HCT116 (cell line): ENCODE results near the gene TBCD. TPM values are rescaled to one million over a fixed set of nuclear protein-coding genes. Genes with fewer than 3 reads are reported as not detected.

Source experiments
- ATAC-seq: fragments of 200-7000 bp; cut with Tn5 transposase; 2 replicates; pipeline ENCODE4 v1.9.1; 2020; ENCODE audit warnings: mild to moderate bottlenecking, moderate library complexity
- BruUV-seq: library from RNA; stranded (reverse); fragments of 400-500 nt; replicated peaks from 2 replicates; lab custom pipeline; 2021; lab: Mats Ljungman, UMichigan
- CTCF ChIA-PET: fragments of 300-600 bp; sonication (Branson Sonifier 250); formaldehyde crosslinking; loops from one replicate; lab custom pipeline; 2021; ENCODE audit warnings: antibody characterized with exemption; lab: Charles Lee
- POLR2A ChIA-PET: fragments of 300-600, 350-600 bp; sonication (Branson Sonifier 250); formaldehyde crosslinking; loops from one replicate; lab custom pipeline; 2021; ENCODE audit warnings: antibody characterized with exemption; lab: Charles Lee
- RAD21 ChIA-PET, 2 experiments: fragments of 300-600 bp; sonication (Branson Sonifier 250); formaldehyde crosslinking; loops; one replicate each; lab custom pipeline; 2023; ENCODE audit warnings: low total read pairs in 2 of 2; ENCODE audit not compliant: uncharacterized antibody in 2 of 2, unreplicated experiment in 2 of 2, low non-redundant PET in 1 of 2; lab: Charles Lee
- DNase-seq: peaks from one replicate; pipeline ENCODE4 v3.0.0-alpha.2; 2010; ENCODE audit warnings: low read depth, low spot score
- H2AFZ ChIP-seq: fragments of 200-600 bp; shearing (Covaris generic), sonication (generic); 2 replicates; pipeline ENCODE4 v1.6.1; 2017; ENCODE audit warnings: low read depth, mixed run types, mixed read lengths, antibody characterized with exemption, low read length; ENCODE audit not compliant: poor library complexity, severe bottlenecking
- H3K27ac ChIP-seq: 2 replicates; pipeline ENCODE4 v1.5.1; 2012; ENCODE audit warnings: low read depth, low read length
- H3K27me3 ChIP-seq: fragments of 200-600 bp; sonication (generic); 2 replicates; pipeline ENCODE4 v1.6.1; 2016; ENCODE audit warnings: mixed run types, low read length, mixed read lengths; ENCODE audit not compliant: insufficient read depth
- H3K36me3 ChIP-seq, 2 experiments: fragments of 200-500 bp in 1 of 2; fragments of 200-600 bp in 1 of 2; sonication (Bioruptor generic) in 1 of 2; sonication (generic) in 1 of 2; 2 replicates each; pipeline versions ENCODE4 v1.5.1 to v1.6.1; 2014 to 2016; ENCODE audit warnings: low read length in 2 of 2, inconsistent platforms in 1 of 2, mixed read lengths in 1 of 2, mixed run types in 1 of 2; ENCODE audit not compliant: insufficient read depth in 2 of 2, control insufficient read depth in 1 of 2
- H3K4me1 ChIP-seq, 2 experiments: fragments of 200-600 bp in 1 of 2; sonication (generic) in 1 of 2; 2 replicates each; pipeline versions ENCODE4 v1.5.1 to v1.6.1; 2012 to 2017; ENCODE audit warnings: low read length in 2 of 2, inconsistent platforms in 1 of 2, mild to moderate bottlenecking in 1 of 2, mixed read lengths in 1 of 2, mixed run types in 1 of 2, moderate library complexity in 1 of 2; ENCODE audit not compliant: insufficient read depth in 2 of 2, control insufficient read depth in 1 of 2
- H3K4me2 ChIP-seq: fragments of 200-600 bp; sonication (generic); 2 replicates; pipeline ENCODE4 v1.6.1; 2017; ENCODE audit warnings: mixed run types, low read length, mixed read lengths
- H3K4me3 ChIP-seq, 2 experiments: fragments of 200-600 bp in 1 of 2; sonication (generic) in 1 of 2; replicated peaks in 1 of 2; 2 replicates each; pipeline ENCODE4 v1.5.1; 2011 to 2016; ENCODE audit warnings: low read length in 2 of 2, control low read depth in 1 of 2, low read depth in 1 of 2, mild to moderate bottlenecking in 1 of 2, mixed read lengths in 1 of 2, mixed run types in 1 of 2
- H3K79me2 ChIP-seq: fragments of 200-600 bp; sonication (generic); 2 replicates; pipeline ENCODE4 v1.6.1; 2017; ENCODE audit warnings: mild to moderate bottlenecking, mixed run types, low read length, moderate library complexity, mixed read lengths; ENCODE audit not compliant: insufficient read depth
- H3K9ac ChIP-seq: fragments of 200-600 bp; sonication (generic); 2 replicates; pipeline ENCODE4 v1.6.1; 2016; ENCODE audit warnings: low read length, mixed read lengths
- H3K9me2 ChIP-seq: fragments of 200-600 bp; sonication (generic), shearing (Covaris generic); 2 replicates; pipeline ENCODE4 v1.6.1; 2017; ENCODE audit warnings: mixed run types, mild to moderate bottlenecking, moderate library complexity; ENCODE audit not compliant: insufficient read depth
- H3K9me3 ChIP-seq, 2 experiments: fragments of 200-500 bp in 1 of 2; fragments of 200-600 bp in 1 of 2; sonication (Bioruptor generic) in 1 of 2; sonication (generic) in 1 of 2; 2 replicates each; pipeline ENCODE4 v1.6.1; 2014 to 2017; ENCODE audit warnings: low read length in 2 of 2, mixed read lengths in 2 of 2, inconsistent platforms in 1 of 2, low read depth in 1 of 2, mild to moderate bottlenecking in 1 of 2, mixed run types in 1 of 2, moderate library complexity in 1 of 2; ENCODE audit not compliant: control insufficient read depth in 1 of 2, insufficient read depth in 1 of 2
- H4K20me1 ChIP-seq: fragments of 200-600 bp; sonication (generic), shearing (Covaris generic); 2 replicates; pipeline ENCODE4 v1.6.1; 2017; ENCODE audit warnings: mixed run types, mild to moderate bottlenecking, moderate library complexity; ENCODE audit not compliant: insufficient read depth
- EGR1 ChIP-seq: IDR thresholded peaks from 2 replicates; pipeline ENCODE4 v1.6.1; 2012; ENCODE audit warnings: low read depth
- ELF1 ChIP-seq: IDR thresholded peaks from 2 replicates; pipeline ENCODE4 v1.6.1; 2012; ENCODE audit warnings: low read depth, borderline replicate concordance
- FOSL1 ChIP-seq: IDR thresholded peaks from 2 replicates; pipeline ENCODE4 v1.6.1; 2012; ENCODE audit warnings: low read depth
- POLR2AphosphoS5 ChIP-seq: IDR thresholded peaks from 2 replicates; pipeline ENCODE4 v1.6.1; 2011; ENCODE audit warnings: mild to moderate bottlenecking, low read depth, low read length, moderate library complexity
- YY1 ChIP-seq: IDR thresholded peaks from 2 replicates; pipeline ENCODE4 v1.6.1; 2011; ENCODE audit warnings: low read length, low read depth, moderate library complexity, mild to moderate bottlenecking; ENCODE audit not compliant: insufficient replicate concordance; ENCODE audit errors: extremely low read depth
- ZFX ChIP-seq: fragments of 450-650 bp; IDR thresholded peaks from 2 replicates; pipeline ENCODE4 v1.6.1; 2017
- ZNF274 ChIP-seq: fragments of 200-500 bp; sonication (Bioruptor generic); IDR thresholded peaks from 2 replicates; pipeline ENCODE4 v1.6.1; 2014; ENCODE audit warnings: mild to moderate bottlenecking, low read depth, low read length, inconsistent platforms
- intact Hi-C: fragments of 100-400 bp; cut with micrococcal nuclease; formaldehyde crosslinking; loops from 2 replicates; pipeline ENCODE4 v1.10.0; 2022
- total RNA-seq: library from RNA; stranded (reverse); gene quantifications from one replicate; pipeline ENCODE4 v1.2.1, GENCODE V29; 2021; ENCODE audit not compliant: unreplicated experiment

The TBCD gene
- total RNA-seq, 1 experiment from 2014 or later: 152 TPM

DNA sequence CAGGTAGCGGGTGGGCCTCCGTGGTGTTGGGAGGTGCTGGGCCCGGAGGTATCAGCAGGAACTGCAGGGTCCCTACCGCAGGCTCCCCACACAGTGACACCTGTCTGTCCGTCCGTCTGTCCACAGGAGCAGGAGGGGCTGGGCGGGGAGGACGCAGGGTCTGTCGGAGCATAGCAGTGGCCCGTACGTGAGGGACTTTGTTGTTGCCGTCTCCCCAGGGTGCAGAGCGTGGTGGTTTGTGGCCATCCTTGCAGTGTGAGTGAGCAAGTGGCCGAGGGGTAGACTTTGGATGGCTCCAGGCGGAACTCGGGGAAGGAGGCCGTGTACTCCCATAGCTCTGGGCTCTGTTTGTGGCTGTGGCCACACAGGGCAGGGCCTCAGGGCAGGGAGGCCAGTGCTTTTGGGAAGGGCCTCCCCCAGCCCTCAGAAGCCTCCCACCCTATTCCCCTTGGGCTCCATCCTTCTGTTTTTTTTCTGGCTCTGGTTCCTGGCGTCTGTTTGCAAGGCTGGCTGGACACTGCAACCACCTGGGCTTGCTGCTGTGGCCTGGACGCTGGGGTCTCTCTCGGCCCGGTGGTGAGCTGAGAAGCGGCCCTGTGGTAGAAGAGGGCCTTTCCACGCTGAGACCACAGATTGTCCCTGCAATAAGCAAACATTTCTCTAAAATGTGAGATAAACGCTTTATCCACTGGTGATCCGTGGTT is 128.9 kb downstream of the TBCD start:
- POLR2A ChIA-PET: no interaction called here
- H3K27ac ChIP-seq: no peak overlapping the region
- intact Hi-C loops: no loop called here

GRCh38 chr17:82881324-82881823 is 129.5 kb downstream of the TBCD start:
- ATAC-seq: no peak
- Histone ChIP-seq H3K27ac (no peak overlapping the region), H3K4me1 (peaks cover 6 to 22% of the 10 kb centered on the region in 2 experiments), H3K9ac (no peak overlapping the region), H3K27me3 (no peaks in the 10 kb centered on the region), H3K4me2 (no peak overlapping the region), H2AFZ (no peak overlapping the region), H3K4me3 (no peak overlapping the region), H3K9me2 (no peaks in the 10 kb centered on the region), H3K36me3 (no peaks in the 10 kb centered on the region; a peak in 1 of 4 replicates), H3K79me2 (peaks cover 32% of the 10 kb centered on the region; the same call in 1 of the 2 replicates), H4K20me1 (0 out of 2 replicates have a peak, but pooled peaks cover 3% of the 10 kb centered on the region), H3K9me3 (no peaks in the 10 kb centered on the region)
- no peak for DNase-seq
- ChIA-PET RAD21 (no interaction called here), POLR2A (no interaction called here), CTCF (no interaction called here)
- no peak for TF ChIP-seq FOSL1
- no TSS peak for BruUV-seq
- intact Hi-C loops: no loop called here

More for the DNA sequence above, 128.9 kb downstream of the TBCD start:
- no peaks in the 10 kb centered on the region; a peak in 1 of 4 replicates for H3K36me3 ChIP-seq
- no peak for DNase-seq
- no peak overlapping the region for H3K9ac ChIP-seq
- BruUV-seq: no TSS peak
- H3K4me2 ChIP-seq: no peak overlapping the region
- ChIA-PET RAD21 (no interaction called here), CTCF (no interaction called here)
- no peaks in the 10 kb centered on the region for H3K27me3 ChIP-seq
- no peaks in the 10 kb centered on the region for H3K9me3 ChIP-seq
- no peak overlapping the region for H2AFZ ChIP-seq
- TF ChIP-seq EGR1 (no peak), YY1 (no peak), ELF1 (no peak), ZNF274 (no peak), POLR2AphosphoS5 (no peak), ZFX (no peak)
- H4K20me1 ChIP-seq: 0 out of 2 replicates have a peak, but pooled peaks cover 3% of the 10 kb centered on the region
- no peak for ATAC-seq
- H3K4me3 ChIP-seq: no peak overlapping the region
- peaks cover 12 to 22% of the 10 kb centered on the region in 2 experiments for H3K4me1 ChIP-seq
- peaks cover 32% of the 10 kb centered on the region; the same call in 1 of the 2 replicates for H3K79me2 ChIP-seq
- H3K9me2 ChIP-seq: no peaks in the 10 kb centered on the region
